GM21825 (cell line): ENCODE data around the gene CCDC127.

Experiments
- ATAC-seq: cut with Tn5 transposase; IDR thresholded peaks from one replicate; pipeline ENCODE4 v1.9.1; 2021; ENCODE audit warnings: mild to moderate bottlenecking, moderate library complexity; ENCODE audit not compliant: unreplicated experiment

The CCDC127 gene

GRCh38 chr5:160921-161802 lies 56.8 kb downstream of the CCDC127 start:
- ATAC-seq: no peak

- ATAC-seq: no peak
These were observed 57.8 kb downstream of the CCDC127 start for GRCh38 chr5:160173-160510.

- no peak for ATAC-seq
These were observed 58.3 kb downstream of the CCDC127 start for GRCh38 chr5:159448-160172.

- ATAC-seq: no peak
These were observed 59.0 kb downstream of the CCDC127 start for GRCh38 chr5:158807-159447.

- no peak for ATAC-seq
These were observed 60.2 kb downstream of the CCDC127 start for GRCh38 chr5:157801-158200.

GRCh38 chr5:157126-157715 lies 60.7 kb downstream of the CCDC127 start:
- ATAC-seq: no peak

GRCh38 chr5:156411-157072 lies 61.4 kb downstream of the CCDC127 start:
- no peak for ATAC-seq

GRCh38 chr5:155651-156410 lies 62.1 kb downstream of the CCDC127 start:
- ATAC-seq: no peak

GRCh38 chr5:154826-155225 lies 63.1 kb downstream of the CCDC127 start:
- no peak for ATAC-seq

- no peak for ATAC-seq
These were observed 63.7 kb downstream of the CCDC127 start for GRCh38 chr5:154236-154635.

GRCh38 chr5:153256-153655 lies 64.7 kb downstream of the CCDC127 start:
- ATAC-seq: no peak

- no peak for ATAC-seq
These were observed 65.9 kb downstream of the CCDC127 start for GRCh38 chr5:152077-152476.

GRCh38 chr5:150746-151145 lies 67.2 kb downstream of the CCDC127 start:
- ATAC-seq: no peak

- no peak for ATAC-seq
These were observed 68.0 kb downstream of the CCDC127 start for GRCh38 chr5:149745-150485.

- no peak for ATAC-seq
These were observed 70.2 kb downstream of the CCDC127 start for GRCh38 chr5:147751-148150.
